LNCAP (cell line): ENCODE measurements around the gene MAP3K2.

Experiments used
- TF ChIP-seq, protein P1 (sequence below): fragments of 450-650 bp; IDR thresholded peaks from 2 replicates; pipeline ENCODE4 v1.5.1; 2017; ENCODE audit warnings: mild to moderate bottlenecking

MAP3K2 gene

DNA sequence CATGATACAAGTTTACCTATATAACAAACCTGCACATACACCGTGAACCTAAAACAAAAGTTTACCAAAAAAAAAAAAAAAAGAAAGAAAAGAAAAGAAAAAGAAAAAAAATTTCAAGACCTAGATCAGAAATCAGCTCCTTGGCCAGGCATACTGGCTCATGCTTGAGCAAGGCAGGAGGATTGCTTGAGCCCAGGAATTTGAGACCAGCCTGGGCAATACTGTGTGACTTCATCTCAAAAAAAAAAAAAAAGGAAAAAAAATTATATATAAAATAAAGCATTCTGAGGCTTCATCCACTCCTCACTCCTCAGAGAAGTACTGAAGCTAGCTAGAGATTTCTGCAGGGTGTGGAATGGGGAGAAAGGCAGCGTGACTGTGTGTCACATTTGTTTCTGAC lies 18.7 kb upstream of the MAP3K2 start:
- TF ChIP-seq, protein P1, sequence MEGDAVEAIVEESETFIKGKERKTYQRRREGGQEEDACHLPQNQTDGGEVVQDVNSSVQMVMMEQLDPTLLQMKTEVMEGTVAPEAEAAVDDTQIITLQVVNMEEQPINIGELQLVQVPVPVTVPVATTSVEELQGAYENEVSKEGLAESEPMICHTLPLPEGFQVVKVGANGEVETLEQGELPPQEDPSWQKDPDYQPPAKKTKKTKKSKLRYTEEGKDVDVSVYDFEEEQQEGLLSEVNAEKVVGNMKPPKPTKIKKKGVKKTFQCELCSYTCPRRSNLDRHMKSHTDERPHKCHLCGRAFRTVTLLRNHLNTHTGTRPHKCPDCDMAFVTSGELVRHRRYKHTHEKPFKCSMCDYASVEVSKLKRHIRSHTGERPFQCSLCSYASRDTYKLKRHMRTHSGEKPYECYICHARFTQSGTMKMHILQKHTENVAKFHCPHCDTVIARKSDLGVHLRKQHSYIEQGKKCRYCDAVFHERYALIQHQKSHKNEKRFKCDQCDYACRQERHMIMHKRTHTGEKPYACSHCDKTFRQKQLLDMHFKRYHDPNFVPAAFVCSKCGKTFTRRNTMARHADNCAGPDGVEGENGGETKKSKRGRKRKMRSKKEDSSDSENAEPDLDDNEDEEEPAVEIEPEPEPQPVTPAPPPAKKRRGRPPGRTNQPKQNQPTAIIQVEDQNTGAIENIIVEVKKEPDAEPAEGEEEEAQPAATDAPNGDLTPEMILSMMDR: no peak

DNA sequence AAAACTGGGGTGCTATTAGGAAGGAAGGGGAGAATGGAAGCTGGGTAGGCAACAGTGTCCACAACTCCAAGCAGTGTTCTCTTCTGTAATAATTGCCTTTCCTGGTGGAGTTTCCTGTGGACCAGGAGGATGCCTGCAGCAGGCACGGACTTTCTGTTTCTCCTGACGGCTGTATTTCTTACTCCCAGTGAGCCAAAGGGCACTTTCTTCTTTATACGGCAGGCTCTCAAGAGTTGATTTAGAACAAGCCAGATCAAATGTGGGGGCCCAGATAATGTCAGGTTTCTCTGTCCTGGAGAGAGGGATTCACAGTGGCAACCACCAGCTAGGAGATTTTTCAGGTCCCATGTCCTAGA lies 17.5 kb upstream of the MAP3K2 start:
- TF ChIP-seq, protein P1: no peak

DNA sequence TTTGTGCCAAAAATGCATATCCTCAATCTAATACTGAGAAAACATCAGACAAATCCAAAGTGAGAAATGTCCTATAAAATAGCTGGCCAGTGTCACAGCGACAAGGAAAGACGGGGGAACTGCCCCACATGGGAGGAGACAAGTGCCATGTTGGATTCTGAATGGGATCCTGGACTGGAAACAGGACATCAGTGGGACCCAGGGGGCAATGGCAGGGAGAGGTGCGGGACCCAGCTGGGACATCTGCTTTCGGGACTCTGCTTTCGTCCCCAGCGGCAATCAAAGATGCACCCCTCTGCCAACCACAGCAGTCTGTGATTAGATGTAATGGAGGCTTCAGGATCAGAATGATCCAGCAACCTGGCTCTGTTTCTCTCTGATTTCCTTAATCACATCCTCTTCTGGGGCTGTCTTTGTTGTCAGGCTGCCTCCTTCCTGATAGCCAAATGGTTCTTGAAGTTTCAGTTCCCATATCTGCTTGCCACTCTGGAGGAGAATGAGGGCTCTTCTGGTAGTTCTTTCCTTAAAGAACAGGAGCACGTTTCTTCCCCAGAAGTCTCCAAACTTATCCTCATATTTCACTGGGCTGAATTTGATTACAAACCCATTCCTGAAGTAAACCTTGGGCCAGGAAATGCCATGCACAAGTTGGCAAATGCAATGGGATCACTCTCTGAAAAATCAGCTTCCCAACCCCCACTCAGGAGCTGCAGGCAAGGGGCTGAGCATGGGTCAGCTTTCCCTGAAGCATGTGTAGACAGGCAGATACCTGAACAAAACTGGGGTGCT lies 16.9 kb upstream of the MAP3K2 start:
- TF ChIP-seq, protein P1: no peak

DNA sequence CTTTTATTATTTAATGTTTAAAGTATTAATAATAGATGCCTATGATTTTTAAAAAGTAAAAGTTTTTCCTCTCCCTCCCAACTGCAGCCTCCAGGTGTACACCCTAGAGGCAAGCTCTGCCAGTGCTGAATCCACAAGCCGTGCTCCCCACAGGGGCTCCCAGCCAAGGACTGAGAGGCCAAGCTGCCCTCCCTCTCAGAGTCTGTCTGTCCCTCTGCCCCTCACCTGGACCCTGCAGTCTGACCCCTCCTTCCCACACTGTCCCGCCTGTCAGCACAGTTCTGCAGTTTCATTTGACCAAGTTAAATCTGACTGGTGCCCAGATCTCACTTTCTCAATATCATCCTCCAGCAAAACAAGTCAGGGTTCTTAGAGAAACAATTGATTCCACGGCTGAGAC lies 15.7 kb upstream of the MAP3K2 start:
- TF ChIP-seq, protein P1: no peak

DNA sequence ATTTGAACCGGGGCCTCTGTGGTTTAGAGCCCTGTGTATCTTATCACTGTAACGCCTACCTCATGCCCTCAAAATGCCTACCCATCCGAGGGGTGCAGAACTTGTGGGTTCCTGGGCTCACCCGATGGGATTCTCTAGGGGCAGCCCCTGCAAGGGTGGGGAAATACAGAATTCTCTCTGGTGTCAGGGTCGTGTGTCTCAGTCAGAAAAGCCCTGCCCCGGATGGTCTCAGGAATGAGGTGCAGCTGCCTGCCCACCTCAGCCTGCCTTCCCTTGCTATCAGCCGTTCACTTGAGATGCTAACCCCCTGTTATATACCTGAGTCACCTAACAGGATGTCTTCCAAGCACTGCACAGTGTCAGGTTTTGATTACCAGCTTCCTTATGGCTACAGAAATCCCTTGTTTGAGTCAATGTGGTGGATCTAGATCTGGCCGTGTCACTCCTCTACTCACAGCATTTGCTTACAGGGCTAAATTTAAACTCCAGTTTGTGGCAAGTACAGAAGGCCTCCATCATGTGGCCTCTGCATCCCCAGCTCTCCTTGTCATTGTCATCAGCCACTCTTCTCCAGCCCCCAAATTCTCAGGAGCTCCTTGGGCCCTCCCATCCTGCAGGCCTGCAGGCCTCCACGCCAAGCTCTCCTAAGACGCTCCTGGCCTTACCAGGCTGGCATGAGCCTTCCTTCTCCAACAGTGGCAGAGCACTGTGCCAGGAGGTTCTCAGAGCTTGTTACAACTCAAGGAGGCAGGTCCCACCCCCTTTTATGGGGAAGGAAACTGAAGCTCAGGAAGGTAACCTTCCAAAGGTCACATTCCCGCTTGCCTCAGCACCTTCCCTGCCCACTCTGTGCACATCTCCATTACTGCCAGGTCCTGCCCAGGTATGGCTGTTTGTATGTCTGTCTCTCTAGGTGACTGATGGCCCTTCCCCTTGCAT lies 14.3 kb upstream of the MAP3K2 start:
- TF ChIP-seq, protein P1: no peak

DNA sequence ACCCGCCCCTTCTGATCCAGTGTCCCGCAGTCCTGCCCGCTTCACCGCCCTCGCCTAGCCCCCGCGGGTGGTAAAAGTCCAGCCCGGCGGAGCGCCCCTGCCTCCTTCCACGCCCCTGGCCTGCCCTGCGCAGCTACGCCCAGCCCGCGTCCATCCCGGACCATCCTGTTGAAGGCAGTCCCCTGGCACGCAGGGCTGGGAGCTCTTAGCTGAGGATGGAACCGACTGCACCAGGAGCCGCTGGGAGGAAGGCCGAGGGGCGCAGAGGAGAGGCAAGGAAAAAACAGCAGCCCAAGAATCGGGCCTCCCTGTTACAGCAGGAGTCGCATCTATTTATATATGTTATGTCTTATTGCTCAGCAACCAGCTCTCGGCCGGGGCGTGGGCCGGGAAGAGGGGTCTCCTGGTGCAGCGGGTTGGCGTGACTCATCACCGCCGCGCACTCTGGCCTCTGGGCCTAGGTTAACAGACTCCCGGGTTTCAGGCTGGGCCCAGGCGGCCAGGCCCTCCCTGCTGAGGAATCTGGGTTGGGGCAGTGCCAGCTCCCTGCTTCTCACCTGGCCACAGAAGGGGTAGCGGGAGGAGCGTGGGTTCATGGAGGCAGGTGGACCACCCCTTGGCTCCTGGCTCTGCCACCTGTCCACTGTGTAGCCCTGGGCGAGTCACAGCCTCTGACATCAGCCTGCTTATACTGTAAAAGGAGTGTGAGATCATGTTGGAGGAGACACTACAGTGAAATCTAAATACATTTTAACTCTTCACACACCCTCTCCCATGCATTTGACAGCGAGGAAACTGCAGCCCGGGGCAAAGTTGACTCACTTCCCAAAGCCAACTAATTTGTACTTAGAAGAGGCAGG lies 13.4 kb upstream of the MAP3K2 start:
- TF ChIP-seq, protein P1: no peak

DNA sequence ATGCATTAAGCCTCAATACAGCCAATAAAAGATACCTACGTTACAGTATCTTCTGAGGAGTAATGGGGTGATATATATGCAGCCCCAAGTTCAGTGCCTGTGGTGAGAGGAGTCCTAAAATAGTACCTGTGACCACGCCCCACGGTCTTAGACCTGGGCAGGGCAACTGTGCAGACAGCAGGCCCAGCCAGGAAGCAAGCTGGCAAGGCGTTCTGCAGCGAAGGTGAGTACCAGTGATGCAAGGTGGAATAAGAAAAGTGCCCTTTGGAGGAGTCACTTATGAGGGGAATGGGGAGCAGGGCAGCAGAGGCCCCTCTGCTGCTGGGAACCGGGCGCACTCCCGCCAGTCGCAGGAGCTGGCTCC lies 12.7 kb upstream of the MAP3K2 start:
- TF ChIP-seq, protein P1: no peak
